ENCODE data around the gene POP4. TPM values are rescaled to one million over a fixed set of nuclear protein-coding genes. Genes with fewer than 3 reads are reported as not detected.

Gene POP4
- polyA plus RNA-seq, 1 donor from 2014 or later, result 101 TPM

- Histone ChIP-seq H3K27me3 (ENCODE audit: insufficient read depth, low read depth, low read length) (no peaks in the 10 kb centered on the region), H3K27ac (ENCODE audit: low read length) (no peak overlapping the region), H3F3A (ENCODE audit: insufficient read depth, low read length, poor library complexity, severe bottlenecking) (no peaks in the 10 kb centered on the region), H3K4me2 (ENCODE audit: low read length) (no peak overlapping the region), H3K9me3 (ENCODE audit: low read length) (no peaks in the 10 kb centered on the region), H4K20me1 (ENCODE audit: insufficient read depth) (no peaks in the 10 kb centered on the region), H3K9me2 (ENCODE audit: insufficient read depth, low read length) (no peaks in the 10 kb centered on the region), H3K36me3 (ENCODE audit: insufficient read depth, low read length) (no peaks in the 10 kb centered on the region), H3K79me2 (replicated peaks; ENCODE audit: insufficient read depth, low read length) (no peaks in the 10 kb centered on the region), H2AFZ (ENCODE audit: low read depth, low read length) (no peak overlapping the region), H3K9ac (ENCODE audit: low read length) (no peak overlapping the region), H3K4me3 (ENCODE audit: low read length) (no peak overlapping the region)
- TF ChIP-seq MXI1 (conservative IDR thresholded peaks at IDR 0.05; ENCODE audit: poor library complexity, severe bottlenecking) (no peak), TAF1 (IDR thresholded peaks at IDR 0.05; ENCODE audit: low read depth) (no peak), EP300 (conservative IDR thresholded peaks at IDR 0.05; ENCODE audit: poor library complexity, severe bottlenecking) (no peak), SMC3 (conservative IDR thresholded peaks at IDR 0.05; ENCODE audit: poor library complexity) (no peak), RAD21 (conservative IDR thresholded peaks at IDR 0.05) (no peak), EZH2 (IDR thresholded peaks at IDR 0.05; ENCODE audit: borderline replicate concordance, insufficient read depth, low read length, poor library complexity, severe bottlenecking) (no peak), REST (IDR thresholded peaks at IDR 0.05; ENCODE audit: borderline replicate concordance) (no peak)
These were observed 26.7 kb upstream of the POP4 start for GRCh38 chr19:29579308-29579910.

- Histone ChIP-seq H3K9me3 (ENCODE audit: low read length) (no peaks in the 10 kb centered on the region), H4K20me1 (ENCODE audit: insufficient read depth) (no peaks in the 10 kb centered on the region), H3K27me3 (ENCODE audit: insufficient read depth, low read depth, low read length) (no peaks in the 10 kb centered on the region), H3F3A (ENCODE audit: insufficient read depth, low read length, poor library complexity, severe bottlenecking) (no peaks in the 10 kb centered on the region), H3K9ac (ENCODE audit: low read length) (no peak overlapping the region), H3K27ac (ENCODE audit: low read length) (no peak overlapping the region), H3K36me3 (ENCODE audit: insufficient read depth, low read length) (no peaks in the 10 kb centered on the region), H3K9me2 (ENCODE audit: insufficient read depth, low read length) (no peaks in the 10 kb centered on the region), H3K79me2 (replicated peaks; ENCODE audit: insufficient read depth, low read length) (no peaks in the 10 kb centered on the region), H3K4me2 (ENCODE audit: low read length) (no peak overlapping the region), H2AFZ (ENCODE audit: low read depth, low read length) (no peak overlapping the region), H3K4me3 (ENCODE audit: low read length) (no peak overlapping the region)
- TF ChIP-seq MXI1 (conservative IDR thresholded peaks at IDR 0.05; ENCODE audit: poor library complexity, severe bottlenecking) (no peak), EZH2 (IDR thresholded peaks at IDR 0.05; ENCODE audit: borderline replicate concordance, insufficient read depth, low read length, poor library complexity, severe bottlenecking) (no peak), REST (IDR thresholded peaks at IDR 0.05; ENCODE audit: borderline replicate concordance) (no peak), RAD21 (conservative IDR thresholded peaks at IDR 0.05) (no peak), TAF1 (IDR thresholded peaks at IDR 0.05; ENCODE audit: low read depth) (no peak), SMC3 (conservative IDR thresholded peaks at IDR 0.05; ENCODE audit: poor library complexity) (no peak), EP300 (conservative IDR thresholded peaks at IDR 0.05; ENCODE audit: poor library complexity, severe bottlenecking) (no peak), CTCF (IDR thresholded peaks at IDR 0.05; ENCODE audit: poor library complexity, severe bottlenecking) (no peak), POLR2AphosphoS5 (IDR thresholded peaks at IDR 0.05) (no peak)
These were observed 24.7 kb upstream of the POP4 start for GRCh38 chr19:29581398-29581797.
